Frontal cortex (tissue), 4 donors: ENCODE data around the gene NWD2. TPM values are rescaled to one million over a fixed set of nuclear protein-coding genes. Genes with fewer than 3 reads are reported as not detected.

ENCODE experiments used
- DNase-seq, 2 donors: peaks; one replicate each; pipeline ENCODE4 v3.0.0; 2012; ENCODE audit warnings: low spot score in 2 of 2
- FAIRE-seq: peaks from 2 replicates; lab custom pipeline; 2012; peaks lifted over from hg19 to GRCh38; lab: Jason Lieb, UNC
- total RNA-seq: library from RNA; depleted of rRNA; stranded (reverse); fragments of >200 nt; gene quantifications from one replicate; pipeline ENCODE4 v1.2.3, GENCODE V29; 2014
- donor health status: control.
- donor health status: control.
- donor health status: control.

The NWD2 gene
- total RNA-seq, 1 donor from 2014 or later, result 21.2 TPM

DNA sequence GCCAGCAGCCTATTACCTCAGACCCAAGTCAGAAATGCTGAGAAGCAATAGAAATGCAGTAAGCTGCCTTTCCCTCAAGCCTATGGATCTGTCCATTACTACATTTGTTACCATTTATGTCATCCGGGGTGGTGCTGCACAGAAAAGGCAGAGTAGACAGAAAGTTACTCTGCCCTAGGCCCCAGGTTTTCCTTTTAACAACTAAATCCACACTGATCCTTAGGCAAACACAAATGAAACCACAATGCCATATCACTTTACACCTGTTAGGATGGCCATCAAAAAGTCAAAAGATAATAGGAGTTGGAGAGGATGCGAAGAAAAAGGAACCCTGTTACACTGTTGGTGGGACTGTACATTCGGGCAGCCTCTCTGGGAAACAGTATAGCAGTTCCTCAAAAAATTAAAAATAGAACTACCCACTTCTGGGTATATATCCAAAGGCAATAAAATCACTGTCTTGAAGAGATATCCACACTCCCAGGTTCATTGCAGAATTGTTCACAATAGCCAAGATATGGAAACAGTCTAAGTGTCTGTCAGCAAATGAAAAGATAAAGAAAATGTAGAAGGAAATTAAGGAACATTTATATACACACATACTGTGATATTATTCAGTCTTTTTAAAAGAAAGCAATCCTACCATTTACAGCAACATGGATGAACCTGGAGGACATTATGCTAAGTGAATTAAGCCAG, 186.3 kb downstream of the NWD2 start:
- DNase-seq, result no peak
- FAIRE-seq, result no peak

DNA sequence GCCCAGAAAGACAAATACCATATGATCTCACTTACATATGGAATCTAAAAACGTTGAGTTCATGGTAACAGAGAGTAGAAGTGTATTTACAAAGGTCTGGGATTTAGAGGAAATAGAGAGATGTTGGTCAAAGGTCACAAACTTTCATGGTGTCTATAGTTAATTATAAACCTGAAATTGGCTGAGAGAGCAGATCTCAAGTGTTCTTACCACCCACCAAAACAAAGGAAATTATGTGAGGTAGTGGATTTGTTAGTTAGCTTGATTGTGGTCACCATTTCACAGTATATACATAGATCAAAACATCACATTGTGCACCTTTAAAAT, 186.8 kb downstream of the NWD2 start:
- FAIRE-seq, result no peak
- DNase-seq, result no peak

DNA sequence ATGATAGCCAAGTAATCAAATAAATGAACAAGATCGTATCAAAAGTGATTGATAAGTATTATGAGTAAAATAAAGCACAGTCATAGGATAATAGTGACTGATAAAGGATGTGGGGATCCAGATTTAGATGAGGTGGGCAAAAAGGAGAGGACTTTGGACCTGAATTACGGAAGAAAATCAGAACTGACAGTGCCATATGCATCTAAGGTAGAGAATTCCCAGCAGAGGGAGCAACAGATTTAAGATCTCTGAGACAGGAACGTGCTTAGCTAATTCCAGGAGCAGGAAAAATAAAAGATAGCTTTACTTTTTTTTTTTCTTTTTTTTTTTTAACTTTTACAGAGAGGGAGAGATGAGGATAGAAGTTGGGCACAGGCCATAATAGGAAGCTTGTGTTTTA, 189.9 kb downstream of the NWD2 start:
- DNase-seq, result no peak
- FAIRE-seq, result no peak

DNA sequence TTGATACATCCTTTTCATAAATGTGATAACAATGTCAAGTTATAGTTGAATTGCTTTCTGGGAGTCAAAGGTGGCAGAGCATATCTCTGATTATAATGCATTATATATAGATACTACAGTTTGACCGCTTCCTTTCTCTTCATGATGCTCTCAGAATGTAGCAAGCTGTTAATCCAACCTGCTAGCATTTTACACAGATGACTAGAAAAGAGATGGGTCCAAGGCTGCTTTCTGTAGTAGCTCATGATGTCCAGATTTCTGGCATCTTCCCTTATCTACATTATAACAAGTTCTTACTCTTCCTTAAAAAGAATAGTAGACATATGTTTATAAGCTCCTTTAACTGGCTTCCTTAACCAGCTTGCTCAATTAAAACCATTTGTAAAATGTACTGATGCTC, 192.0 kb downstream of the NWD2 start:
- FAIRE-seq, result no peak

DNA sequence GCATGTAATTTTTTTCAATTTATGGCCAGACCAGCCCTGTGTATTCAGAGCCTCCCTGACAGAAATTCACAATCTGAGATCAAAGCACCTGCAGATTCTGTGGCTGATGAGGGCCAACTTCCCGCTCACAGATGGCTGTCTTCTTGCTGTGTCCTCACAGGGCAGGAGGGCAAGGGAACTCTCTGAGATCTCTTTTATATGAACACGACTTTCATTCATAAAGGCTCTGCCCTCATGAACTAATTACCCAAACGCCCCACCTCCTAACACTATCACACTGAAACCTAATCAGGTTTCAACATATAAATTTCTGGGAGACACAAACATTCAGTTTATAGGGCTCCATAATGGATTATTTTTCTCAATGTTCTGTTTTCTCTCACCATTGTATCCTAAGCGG, 192.6 kb downstream of the NWD2 start:
- DNase-seq, result no peak
- FAIRE-seq, result no peak

More for the DNA sequence above, 192.0 kb downstream of the NWD2 start:
- DNase-seq, result no peak

DNA sequence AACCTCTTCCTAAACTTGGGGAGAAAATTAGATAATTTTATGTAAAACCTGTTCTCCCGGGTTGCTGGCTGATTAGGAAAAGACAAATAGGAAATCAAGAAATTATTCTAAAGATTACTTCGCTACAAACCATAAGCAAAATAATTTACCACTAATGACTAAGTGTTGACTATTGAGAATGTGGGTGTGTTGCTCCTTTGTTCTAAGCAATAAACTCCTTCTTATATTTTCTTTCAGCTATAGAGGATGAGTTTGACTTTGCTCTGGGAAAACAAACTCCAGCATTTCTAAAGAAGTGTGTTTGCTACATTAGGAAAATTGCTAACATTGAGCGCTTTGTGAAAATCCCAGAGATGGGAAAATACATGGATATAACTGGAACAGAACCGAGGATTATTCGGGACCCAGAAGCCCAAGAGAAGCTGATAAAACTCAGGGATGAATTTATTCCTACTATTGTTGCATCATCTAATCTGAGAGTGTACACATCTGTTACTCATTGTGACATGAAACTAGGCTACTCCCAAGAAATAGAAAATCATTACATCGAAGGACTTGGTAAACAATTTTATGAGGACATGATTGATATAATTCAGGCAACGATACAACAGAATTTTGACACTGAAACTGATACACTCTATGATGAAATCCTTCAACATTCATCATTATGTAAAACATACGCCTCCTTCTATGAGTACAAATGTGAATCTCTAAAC, 194.2 kb downstream of the NWD2 start:
- DNase-seq (no peak), FAIRE-seq (no peak)

DNA sequence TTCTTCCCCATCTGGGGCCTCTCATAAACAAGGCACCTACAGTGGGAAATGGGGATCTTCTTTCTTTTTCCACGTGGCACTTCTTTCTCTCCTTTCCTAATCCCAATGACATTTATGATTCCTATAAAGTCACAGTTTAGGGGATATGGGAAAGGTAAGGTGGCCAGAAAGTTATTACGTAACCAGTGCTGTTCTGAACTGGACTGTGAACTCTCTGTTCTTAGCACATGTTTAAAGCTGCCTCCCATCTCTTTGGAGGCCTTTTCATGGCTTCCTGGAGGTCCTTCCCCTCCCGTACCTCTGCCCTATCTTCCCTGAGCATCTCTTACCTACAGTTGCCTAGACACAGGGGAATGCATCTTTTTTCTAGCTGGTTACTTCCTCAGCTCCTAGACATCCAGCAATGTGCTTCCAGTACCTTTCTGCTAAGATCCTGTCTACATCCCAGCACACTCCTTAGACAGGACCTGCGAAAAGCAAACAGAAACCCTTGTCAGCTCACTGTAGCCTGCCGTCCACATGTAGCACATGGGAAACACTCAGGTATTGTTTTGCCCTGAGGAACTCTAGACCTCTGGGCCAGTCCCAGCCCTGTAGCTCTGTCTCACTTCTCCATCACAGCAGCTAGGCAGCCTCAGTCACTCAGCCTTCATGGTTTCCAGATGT, 195.4 kb downstream of the NWD2 start:
- FAIRE-seq (no peak), DNase-seq (no peak)

DNA sequence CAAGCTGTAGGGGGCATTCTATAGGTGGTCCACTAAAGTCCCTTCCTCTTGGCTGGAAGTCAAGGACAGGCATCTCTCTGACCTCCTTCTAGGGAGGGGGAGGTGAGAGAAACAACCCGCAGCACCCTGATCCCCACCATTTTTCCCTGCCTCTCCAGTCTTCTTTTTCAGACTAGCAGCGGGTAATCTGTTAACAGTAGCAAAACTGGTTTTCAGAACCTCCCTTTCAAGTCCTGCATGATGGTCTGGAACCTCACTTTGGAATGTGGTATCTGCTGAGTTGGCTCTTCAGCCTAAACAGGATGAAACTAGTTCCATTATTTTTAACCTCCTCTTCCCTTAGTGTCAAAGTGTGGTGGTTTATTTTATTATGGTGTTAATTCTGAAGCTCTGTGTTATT, 196.0 kb downstream of the NWD2 start:
- no peak for FAIRE-seq
- no peak for DNase-seq

DNA sequence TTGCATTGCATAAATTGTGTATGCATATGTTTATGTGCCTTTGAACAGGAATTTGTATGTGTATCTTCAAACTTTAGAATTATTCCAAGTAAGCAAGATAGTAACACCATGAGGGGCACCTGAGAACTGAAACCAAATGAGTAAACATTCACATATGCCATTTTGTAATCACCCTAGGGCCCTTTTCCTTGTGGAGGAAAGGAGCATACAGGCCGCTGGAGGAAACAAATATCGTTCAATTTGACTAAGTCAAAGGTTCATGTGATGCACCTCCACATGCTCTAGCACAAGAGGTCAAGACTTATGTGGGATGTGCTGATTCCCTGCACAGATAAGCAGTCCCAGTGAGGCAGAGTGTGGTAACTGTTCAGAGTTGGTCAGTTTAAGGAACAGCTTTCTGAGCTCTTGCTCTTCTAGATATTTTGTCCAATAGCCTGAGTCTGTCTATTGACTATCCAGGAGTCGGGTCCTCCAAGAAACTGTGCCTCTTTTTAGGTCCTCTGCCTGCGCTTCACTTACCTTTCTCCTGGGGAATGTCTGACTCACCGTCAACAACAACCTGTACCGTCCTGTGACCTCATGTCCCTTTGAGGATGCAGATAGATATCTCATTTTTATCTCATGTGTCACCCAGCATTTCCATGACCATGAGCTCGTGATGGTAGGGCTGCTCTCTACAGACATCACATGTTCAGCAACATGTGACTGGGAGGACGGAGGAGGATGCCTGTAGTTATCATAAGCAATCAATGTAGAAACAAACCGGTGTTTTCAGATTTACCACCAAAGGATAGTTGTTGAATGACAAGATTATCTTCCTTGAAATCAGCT, 196.9 kb downstream of the NWD2 start:
- DNase-seq (no peak), FAIRE-seq (no peak)

DNA sequence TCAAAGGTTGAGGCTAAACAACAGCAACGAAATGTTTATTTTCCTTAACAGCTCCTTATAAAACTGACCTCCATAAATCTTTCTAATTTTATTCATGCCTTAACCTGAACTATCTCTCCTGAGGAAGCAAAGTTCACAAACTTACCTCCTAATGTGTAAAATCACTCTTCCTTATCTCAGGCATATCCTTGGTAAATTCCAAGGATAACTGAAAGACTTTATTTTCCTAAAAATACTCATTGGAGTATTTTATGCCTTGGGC, 197.4 kb downstream of the NWD2 start:
- FAIRE-seq, result no peak
- no peak for DNase-seq

DNA sequence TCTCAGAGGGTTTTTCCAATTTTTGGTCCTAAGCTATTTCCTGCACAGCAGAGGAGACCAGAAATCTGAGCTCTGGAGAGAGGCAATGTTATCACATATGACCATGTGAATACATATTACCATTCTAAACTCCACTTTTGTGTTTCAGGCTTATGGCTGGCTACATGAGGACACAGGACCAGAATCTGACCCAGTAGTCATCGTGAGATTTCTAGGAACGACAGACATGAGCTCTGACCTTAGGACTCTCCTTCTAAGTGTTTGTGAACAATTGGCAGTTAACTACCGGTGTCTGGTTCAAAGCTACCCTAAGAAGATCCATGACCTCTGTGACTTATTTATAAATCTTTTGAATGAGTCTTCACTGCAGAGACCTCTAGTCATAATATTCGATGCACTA, 198.6 kb downstream of the NWD2 start:
- FAIRE-seq (no peak), DNase-seq (no peak)

DNA sequence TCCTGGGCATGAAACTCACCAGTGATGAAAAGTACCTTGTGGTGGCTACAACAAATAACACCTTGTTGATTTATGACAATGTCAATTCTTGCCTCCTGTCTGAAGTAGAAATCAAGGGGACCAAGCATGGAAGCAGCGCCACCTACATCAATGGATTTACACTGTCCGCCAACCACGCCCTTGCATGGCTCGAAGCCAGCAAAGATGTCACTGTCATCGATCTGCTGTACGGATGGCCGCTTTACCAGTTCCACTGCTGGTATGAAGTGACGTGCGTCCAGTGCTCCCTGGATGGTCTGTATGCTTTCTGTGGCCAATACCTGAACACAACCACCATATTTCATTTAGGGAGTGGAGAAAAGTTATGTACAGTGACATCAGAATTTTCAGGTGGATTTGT, 200.5 kb downstream of the NWD2 start:
- DNase-seq (no peak), FAIRE-seq (no peak)

DNA sequence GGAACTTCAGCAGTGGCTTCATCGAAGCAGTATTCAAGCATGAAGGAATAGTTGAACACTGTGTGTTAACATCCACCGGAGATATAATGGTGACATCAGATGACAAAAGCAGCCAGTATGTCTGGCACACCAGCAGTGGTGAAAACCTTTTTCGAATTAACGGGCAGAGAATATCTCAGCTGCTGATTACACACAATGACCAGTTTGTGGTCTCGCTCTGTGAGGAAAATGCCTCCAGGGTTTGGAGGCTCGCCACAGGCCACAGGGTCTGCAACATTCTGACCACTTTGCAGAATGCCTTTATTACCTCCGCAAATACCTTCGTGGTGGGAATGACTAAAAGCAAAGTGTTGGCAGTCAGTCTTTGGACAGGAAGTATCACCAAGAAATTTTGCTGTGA, 201.5 kb downstream of the NWD2 start:
- DNase-seq (no peak), FAIRE-seq (no peak)

DNA sequence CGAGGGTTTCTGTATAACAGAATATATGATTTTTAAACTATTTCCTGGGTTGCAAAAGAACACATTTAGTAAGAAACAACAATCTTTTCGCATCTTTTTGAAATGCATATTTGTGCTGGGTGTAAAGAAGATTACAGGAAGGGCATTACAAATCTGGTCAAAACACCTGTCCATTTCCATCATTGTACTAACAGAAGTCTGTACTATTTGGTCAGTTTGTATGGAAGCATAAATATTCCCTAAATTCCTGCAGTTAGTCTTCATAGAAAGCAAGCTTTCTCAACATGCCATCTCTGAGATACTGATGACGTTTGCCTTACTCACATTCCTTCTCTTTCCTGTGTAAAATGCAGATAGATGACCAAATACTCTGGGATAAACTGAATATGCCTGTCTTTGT, 203.3 kb downstream of the NWD2 start:
- DNase-seq (no peak), FAIRE-seq (no peak)

DNA sequence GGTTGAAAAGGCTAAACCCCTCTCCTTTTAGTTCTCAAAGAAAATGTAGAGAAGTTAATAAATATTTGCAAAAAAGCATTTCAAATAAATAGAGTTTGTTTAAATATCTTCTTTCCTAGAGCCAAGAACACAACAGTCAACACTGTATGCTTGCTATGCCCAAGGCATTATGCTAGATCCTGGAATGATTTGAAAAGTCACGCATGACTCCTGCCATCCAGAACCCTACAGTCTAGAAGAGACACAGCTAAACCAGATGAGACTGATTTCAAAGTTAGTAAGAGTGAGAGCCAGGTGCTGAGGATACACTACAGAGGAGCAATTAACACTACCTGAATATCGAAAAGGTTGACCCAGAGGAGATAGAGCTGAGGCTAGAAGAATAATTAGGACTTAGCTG, 205.8 kb downstream of the NWD2 start:
- FAIRE-seq, result no peak
- DNase-seq, result no peak

DNA sequence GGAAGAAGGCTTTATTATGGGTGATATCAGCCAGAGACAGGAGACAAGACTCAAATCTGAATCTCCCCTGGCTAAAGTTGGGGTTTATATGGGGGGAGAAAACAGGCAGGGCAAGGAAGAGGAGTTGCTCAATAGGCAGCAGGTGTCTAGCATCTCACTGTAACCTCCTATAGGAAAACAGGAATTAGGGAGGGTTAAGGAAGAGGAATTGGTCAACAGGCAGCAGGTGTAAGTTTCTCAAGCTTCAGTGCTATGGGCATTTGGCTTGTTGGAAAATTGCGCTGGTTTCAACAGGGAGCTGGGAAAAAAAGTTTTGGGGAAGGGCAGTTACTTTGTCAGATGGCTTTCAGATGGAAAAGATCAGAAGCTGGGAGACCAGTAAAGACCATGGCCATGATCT, 206.4 kb downstream of the NWD2 start:
- FAIRE-seq (no peak), DNase-seq (no peak)

DNA sequence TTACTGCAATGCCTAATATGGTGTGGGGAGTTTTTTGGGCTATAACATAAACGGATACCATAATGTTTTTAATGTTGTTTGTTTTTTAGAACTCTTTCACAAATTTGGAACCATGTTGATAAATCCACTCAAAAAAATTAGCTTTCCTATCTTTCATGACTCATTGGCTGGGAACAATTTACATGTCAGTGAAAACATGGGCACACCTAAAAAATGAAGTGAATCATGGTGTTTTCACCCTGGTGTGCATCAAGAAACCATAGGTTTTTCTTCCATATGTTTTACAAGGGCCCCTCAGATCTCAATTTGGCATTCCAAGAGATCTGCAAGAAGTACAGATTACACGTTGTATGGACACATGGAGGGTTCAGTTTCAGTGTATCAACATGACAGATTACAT, 207.1 kb downstream of the NWD2 start:
- FAIRE-seq (no peak), DNase-seq (no peak)

DNA sequence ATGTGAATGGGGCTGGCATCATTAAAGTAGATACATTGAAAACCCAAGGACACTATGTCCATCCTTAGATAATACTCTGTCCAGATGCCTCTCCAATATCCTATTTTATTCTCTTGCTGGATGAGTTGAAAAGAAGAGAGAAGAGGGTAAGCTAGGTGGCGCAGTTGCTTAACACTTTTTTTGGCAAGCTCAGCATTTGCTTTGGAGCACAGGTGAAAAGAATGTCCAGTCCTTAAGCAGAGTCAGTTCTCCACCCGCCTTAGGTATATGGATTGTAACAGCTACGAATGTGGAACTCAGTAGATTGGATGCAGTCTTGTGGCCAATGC, 208.4 kb downstream of the NWD2 start:
- FAIRE-seq (peak; percentile 34), DNase-seq (peak; percentile 52 to 66)

DNA sequence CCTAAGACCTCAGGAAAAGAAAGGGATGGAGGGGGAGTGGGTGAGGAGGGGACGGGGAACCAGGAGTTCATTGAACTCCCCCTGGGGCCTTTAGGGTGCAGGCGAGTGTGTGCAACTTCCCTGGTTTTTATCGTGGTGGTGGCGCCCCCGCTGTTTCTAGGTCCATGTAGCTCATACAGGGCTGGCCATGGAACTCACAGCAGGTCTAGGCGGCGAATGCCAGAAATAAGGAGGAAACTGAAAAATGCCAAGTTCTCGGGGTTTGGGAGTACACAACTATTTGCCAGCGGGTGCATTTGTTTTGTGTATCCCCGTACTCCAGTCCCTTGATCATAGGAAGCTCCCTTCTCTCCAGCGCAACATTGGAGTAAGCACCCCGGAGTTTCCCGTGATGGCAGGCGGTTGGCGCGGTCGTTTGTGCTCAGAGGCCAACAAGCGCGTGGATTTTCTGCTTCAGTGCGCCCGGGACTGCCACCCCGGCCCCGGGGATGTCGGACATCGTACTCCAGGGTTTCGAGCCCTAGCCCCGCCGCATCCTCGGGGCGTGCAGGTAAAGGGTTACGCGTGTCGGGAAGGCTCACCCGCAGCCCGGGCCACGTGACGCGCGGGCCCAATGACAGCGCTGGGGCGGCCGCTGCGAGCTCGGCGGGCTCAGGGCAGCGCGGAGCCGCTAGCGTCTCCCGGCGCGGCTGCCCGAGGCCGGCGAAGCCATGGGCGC, 208.9 kb downstream of the NWD2 start:
- FAIRE-seq (no peak), DNase-seq (peak; percentile 72 to 77)
